ENCODE results near the gene CCDC188. TPM values are rescaled to one million over a fixed set of nuclear protein-coding genes. Genes with fewer than 3 reads are reported as not detected.
A peak's percentile ranks its signal among the peaks of the same experiment; 100 is the strongest.

Gene CCDC188
- total RNA-seq, 2 donors from 2014 or later: 0.36 TPM; not detected in 1

GRCh38 chr22:20191000-20191515 is 40.2 kb upstream of the CCDC188 start:
- Mint-ChIP-seq H3K36me3 (no peaks in the 10 kb centered on the region), H3K9me3 (no peaks in the 10 kb centered on the region), H3K27me3 (no peaks in the 10 kb centered on the region), H3K4me3 (no peak overlapping the region), H3K4me1 (ENCODE audit: low read depth in 2 of 2) (peaks cover 0 to 4% of the 10 kb centered on the region in 2 donors), H3K27ac (no peak overlapping the region)
- no peak for ATAC-seq
- no peak for DNase-seq (ENCODE audit: low spot score)

GRCh38 chr22:20188567-20188877 is 37.7 kb upstream of the CCDC188 start:
- H3K4me3 Mint-ChIP-seq: no peak overlapping the region
- no peak overlapping the region for H3K27ac Mint-ChIP-seq
- H3K36me3 Mint-ChIP-seq: no peaks in the 10 kb centered on the region
- DNase-seq (ENCODE audit: low spot score) (no peak), ATAC-seq (no peak)
- peaks cover 0 to 4% of the 10 kb centered on the region in 2 donors for H3K4me1 Mint-ChIP-seq (ENCODE audit: low read depth in 2 of 2)
- H3K9me3 Mint-ChIP-seq: no peaks in the 10 kb centered on the region
- H3K27me3 Mint-ChIP-seq: no peaks in the 10 kb centered on the region

GRCh38 chr22:20187777-20188566 is 37.1 kb upstream of the CCDC188 start:
- Mint-ChIP-seq H3K27ac (no peak overlapping the region), H3K27me3 (no peaks in the 10 kb centered on the region), H3K4me1 (ENCODE audit: low read depth in 2 of 2) (peaks cover 0 to 4% of the 10 kb centered on the region in 2 donors), H3K36me3 (no peaks in the 10 kb centered on the region), H3K4me3 (no peak overlapping the region), H3K9me3 (no peaks in the 10 kb centered on the region)
- no peak for ATAC-seq
- DNase-seq (ENCODE audit: low spot score): no peak

GRCh38 chr22:20186871-20187546 is 36.2 kb upstream of the CCDC188 start:
- no peaks in the 10 kb centered on the region for H3K27me3 Mint-ChIP-seq
- no peaks in the 10 kb centered on the region for H3K36me3 Mint-ChIP-seq
- DNase-seq (ENCODE audit: low spot score) (no peak), ATAC-seq (peak in 1 of 2 donors; percentile 10)
- H3K27ac Mint-ChIP-seq: no peak overlapping the region
- H3K9me3 Mint-ChIP-seq: no peaks in the 10 kb centered on the region
- no peak overlapping the region for H3K4me3 Mint-ChIP-seq
- peaks cover 0 to 4% of the 10 kb centered on the region in 2 donors for H3K4me1 Mint-ChIP-seq (ENCODE audit: low read depth in 2 of 2)

GRCh38 chr22:20186183-20186870 is 35.5 kb upstream of the CCDC188 start:
- Mint-ChIP-seq H3K27me3 (no peaks in the 10 kb centered on the region), H3K4me1 (ENCODE audit: low read depth in 2 of 2) (peaks cover 0 to 4% of the 10 kb centered on the region in 2 donors), H3K27ac (no peak overlapping the region), H3K4me3 (no peak overlapping the region), H3K36me3 (no peaks in the 10 kb centered on the region), H3K9me3 (no peaks in the 10 kb centered on the region)
- DNase-seq (ENCODE audit: low spot score): no peak
- ATAC-seq: peak in 1 of 2 donors; percentile 2

- H3K4me3 Mint-ChIP-seq: no peak overlapping the region
- no peaks in the 10 kb centered on the region for H3K36me3 Mint-ChIP-seq
- H3K4me1 Mint-ChIP-seq (ENCODE audit: low read depth in 2 of 2): peaks cover 0 to 4% of the 10 kb centered on the region in 2 donors
- ATAC-seq (no peak), DNase-seq (ENCODE audit: low spot score) (no peak)
- no peak overlapping the region for H3K27ac Mint-ChIP-seq
- no peaks in the 10 kb centered on the region for H3K9me3 Mint-ChIP-seq
- H3K27me3 Mint-ChIP-seq: no peaks in the 10 kb centered on the region
Measured at GRCh38 chr22:20185750-20186149, 34.9 kb upstream of the CCDC188 start.

- ATAC-seq (no peak), DNase-seq (ENCODE audit: low spot score) (no peak)
- no peak overlapping the region for H3K4me3 Mint-ChIP-seq
- no peaks in the 10 kb centered on the region for H3K27me3 Mint-ChIP-seq
- no peak overlapping the region for H3K27ac Mint-ChIP-seq
- peaks cover 0 to under 1% of the 10 kb centered on the region in 2 donors for H3K4me1 Mint-ChIP-seq (ENCODE audit: low read depth in 2 of 2)
- H3K36me3 Mint-ChIP-seq: no peaks in the 10 kb centered on the region
- H3K9me3 Mint-ChIP-seq: no peaks in the 10 kb centered on the region
Measured at GRCh38 chr22:20184501-20185165, 33.8 kb upstream of the CCDC188 start.

- DNase-seq (ENCODE audit: low spot score) (no peak), ATAC-seq (no peak)
- Mint-ChIP-seq H3K27me3 (no peaks in the 10 kb centered on the region), H3K9me3 (no peaks in the 10 kb centered on the region), H3K4me1 (ENCODE audit: low read depth in 2 of 2) (no peaks in the 10 kb centered on the region), H3K27ac (no peak overlapping the region), H3K36me3 (no peaks in the 10 kb centered on the region), H3K4me3 (no peak overlapping the region)
Measured at GRCh38 chr22:20183823-20184222, 33.0 kb upstream of the CCDC188 start.

GRCh38 chr22:20183101-20183500 is 32.2 kb upstream of the CCDC188 start:
- H3K36me3 Mint-ChIP-seq: no peaks in the 10 kb centered on the region
- no peak for ATAC-seq
- no peak overlapping the region for H3K4me3 Mint-ChIP-seq

GRCh38 chr22:20182365-20182764 is 31.5 kb upstream of the CCDC188 start:
- no peak overlapping the region for H3K4me3 Mint-ChIP-seq
- H3K27me3 Mint-ChIP-seq: no peaks in the 10 kb centered on the region
- no peaks in the 10 kb centered on the region for H3K9me3 Mint-ChIP-seq
- DNase-seq (ENCODE audit: low spot score): no peak
- no peak for ATAC-seq
- H3K36me3 Mint-ChIP-seq: no peaks in the 10 kb centered on the region
- no peaks in the 10 kb centered on the region for H3K4me1 Mint-ChIP-seq (ENCODE audit: low read depth in 2 of 2)
- H3K27ac Mint-ChIP-seq: no peak overlapping the region

More at GRCh38 chr22:20183101-20183500, 32.2 kb upstream of the CCDC188 start:
- no peak for DNase-seq (ENCODE audit: low spot score)
- no peak overlapping the region for H3K27ac Mint-ChIP-seq
- no peaks in the 10 kb centered on the region for H3K4me1 Mint-ChIP-seq (ENCODE audit: low read depth in 2 of 2)
- H3K9me3 Mint-ChIP-seq: no peaks in the 10 kb centered on the region
- H3K27me3 Mint-ChIP-seq: no peaks in the 10 kb centered on the region

GRCh38 chr22:20181884-20182236 is 31.0 kb upstream of the CCDC188 start:
- no peak for DNase-seq (ENCODE audit: low spot score)
- H3K27me3 Mint-ChIP-seq: no peaks in the 10 kb centered on the region
- H3K27ac Mint-ChIP-seq: no peak overlapping the region
- no peak overlapping the region for H3K4me3 Mint-ChIP-seq
- ATAC-seq: no peak
- no peaks in the 10 kb centered on the region for H3K36me3 Mint-ChIP-seq
- H3K4me1 Mint-ChIP-seq (ENCODE audit: low read depth in 2 of 2): no peaks in the 10 kb centered on the region
- no peaks in the 10 kb centered on the region for H3K9me3 Mint-ChIP-seq

- Mint-ChIP-seq H3K27ac (no peak overlapping the region), H3K36me3 (no peaks in the 10 kb centered on the region), H3K4me3 (no peak overlapping the region), H3K4me1 (ENCODE audit: low read depth in 2 of 2) (no peaks in the 10 kb centered on the region), H3K9me3 (no peaks in the 10 kb centered on the region), H3K27me3 (no peaks in the 10 kb centered on the region)
- ATAC-seq: no peak
- no peak for DNase-seq (ENCODE audit: low spot score)
Measured at GRCh38 chr22:20181194-20181883, 30.5 kb upstream of the CCDC188 start.

GRCh38 chr22:20180640-20181039 is 29.8 kb upstream of the CCDC188 start:
- no peak overlapping the region for H3K4me3 Mint-ChIP-seq
- ATAC-seq (no peak), DNase-seq (ENCODE audit: low spot score) (no peak)
- H3K4me1 Mint-ChIP-seq (ENCODE audit: low read depth in 2 of 2): no peaks in the 10 kb centered on the region
- no peaks in the 10 kb centered on the region for H3K27me3 Mint-ChIP-seq
- H3K27ac Mint-ChIP-seq: no peak overlapping the region
- no peaks in the 10 kb centered on the region for H3K9me3 Mint-ChIP-seq
- no peaks in the 10 kb centered on the region for H3K36me3 Mint-ChIP-seq
